ENCODE results near the gene MAML2.

DNA sequence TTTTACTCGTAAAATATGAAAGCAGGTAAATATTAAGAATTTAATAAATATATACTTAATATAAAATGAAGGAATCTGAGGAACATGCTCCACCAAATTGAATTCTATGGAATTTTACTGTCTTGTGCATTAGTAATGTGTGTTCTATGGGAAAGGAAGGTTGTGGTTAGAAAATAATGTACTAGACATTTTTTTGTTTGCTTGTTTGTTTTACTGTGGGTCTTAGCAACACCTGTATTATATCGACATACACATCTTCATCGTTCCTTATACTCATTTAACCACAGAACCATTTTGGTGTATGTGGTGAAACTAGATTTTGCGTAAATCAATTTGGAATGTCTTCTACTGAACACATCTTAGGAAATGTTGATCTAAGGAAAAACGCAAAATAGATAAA is 304.9 kb downstream of the MAML2 start:
- no peak for TF ChIP-seq KDM1A (IDR thresholded peaks at IDR 0.05; ENCODE audit: borderline replicate concordance, low read length)
- no peak for TF ChIP-seq EZH2 (IDR thresholded peaks at IDR 0.05; ENCODE audit: low read depth, low read length, severe bottlenecking)
- TF ChIP-seq, protein P1, sequence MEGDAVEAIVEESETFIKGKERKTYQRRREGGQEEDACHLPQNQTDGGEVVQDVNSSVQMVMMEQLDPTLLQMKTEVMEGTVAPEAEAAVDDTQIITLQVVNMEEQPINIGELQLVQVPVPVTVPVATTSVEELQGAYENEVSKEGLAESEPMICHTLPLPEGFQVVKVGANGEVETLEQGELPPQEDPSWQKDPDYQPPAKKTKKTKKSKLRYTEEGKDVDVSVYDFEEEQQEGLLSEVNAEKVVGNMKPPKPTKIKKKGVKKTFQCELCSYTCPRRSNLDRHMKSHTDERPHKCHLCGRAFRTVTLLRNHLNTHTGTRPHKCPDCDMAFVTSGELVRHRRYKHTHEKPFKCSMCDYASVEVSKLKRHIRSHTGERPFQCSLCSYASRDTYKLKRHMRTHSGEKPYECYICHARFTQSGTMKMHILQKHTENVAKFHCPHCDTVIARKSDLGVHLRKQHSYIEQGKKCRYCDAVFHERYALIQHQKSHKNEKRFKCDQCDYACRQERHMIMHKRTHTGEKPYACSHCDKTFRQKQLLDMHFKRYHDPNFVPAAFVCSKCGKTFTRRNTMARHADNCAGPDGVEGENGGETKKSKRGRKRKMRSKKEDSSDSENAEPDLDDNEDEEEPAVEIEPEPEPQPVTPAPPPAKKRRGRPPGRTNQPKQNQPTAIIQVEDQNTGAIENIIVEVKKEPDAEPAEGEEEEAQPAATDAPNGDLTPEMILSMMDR (IDR thresholded peaks at IDR 0.05; ENCODE audit: control extremely low read depth in 1 of 3, insufficient read depth in 1 of 3, low read depth in 1 of 3, low read length in 3 of 3): no peak
